Left ventricle myocardium inferior (tissue), 1 donor: Measurements from ENCODE around the gene LDB3. TPM values are rescaled to one million over a fixed set of nuclear protein-coding genes. Genes with fewer than 3 reads are reported as not detected.

Source experiments
- DNase-seq: peaks from one replicate; pipeline ENCODE4 v3.0.0-alpha.2; 2020
- H3K27ac ChIP-seq: fragments of 200-600 bp; replicated peaks from 2 replicates; pipeline ENCODE4 v1.8.0; 2021
- H3K27me3 ChIP-seq: fragments of 200-600 bp; 2 replicates; pipeline ENCODE4 v1.8.0; 2021; ENCODE audit warnings: low read depth
- H3K36me3 ChIP-seq: fragments of 200-600 bp; 2 replicates; pipeline ENCODE4 v1.8.0; 2021
- H3K4me1 ChIP-seq: fragments of 200-600 bp; 2 replicates; pipeline ENCODE4 v1.8.0; 2021
- H3K4me3 ChIP-seq: fragments of 200-600 bp; 2 replicates; pipeline ENCODE4 v1.8.0; 2021; ENCODE audit warnings: mild to moderate bottlenecking, moderate library complexity
- H3K9me3 ChIP-seq: fragments of 200-600 bp; replicated peaks from 2 replicates; pipeline ENCODE4 v1.8.0; 2021
- intact Hi-C: fragments of 100-400 bp; cut with micrococcal nuclease; formaldehyde crosslinking; loops from one replicate; pipeline ENCODE4 v1.11.0; 2022
- total RNA-seq: library from RNA; stranded (reverse); fragmentation: NEBNext Ultra II Directional; extraction: Animal tissue kit (Norgen Biotek cat#: 25700); gene quantifications from one replicate; pipeline ENCODE4 v1.2.1, GENCODE V29; 2021
- TF ChIP-seq, protein P1 (sequence below): fragments of 200-600 bp; IDR thresholded peaks from 2 replicates; pipeline ENCODE4 v1.8.0; 2021; ENCODE audit warnings: antibody characterized with exemption, mild to moderate bottlenecking, borderline replicate concordance
- donor health status: DM: no; HTN: yes; CAD: no; lungs with severe emphysema.

The LDB3 gene
- total RNA-seq, 1 donor from 2014 or later, result 1,542 TPM

DNA sequence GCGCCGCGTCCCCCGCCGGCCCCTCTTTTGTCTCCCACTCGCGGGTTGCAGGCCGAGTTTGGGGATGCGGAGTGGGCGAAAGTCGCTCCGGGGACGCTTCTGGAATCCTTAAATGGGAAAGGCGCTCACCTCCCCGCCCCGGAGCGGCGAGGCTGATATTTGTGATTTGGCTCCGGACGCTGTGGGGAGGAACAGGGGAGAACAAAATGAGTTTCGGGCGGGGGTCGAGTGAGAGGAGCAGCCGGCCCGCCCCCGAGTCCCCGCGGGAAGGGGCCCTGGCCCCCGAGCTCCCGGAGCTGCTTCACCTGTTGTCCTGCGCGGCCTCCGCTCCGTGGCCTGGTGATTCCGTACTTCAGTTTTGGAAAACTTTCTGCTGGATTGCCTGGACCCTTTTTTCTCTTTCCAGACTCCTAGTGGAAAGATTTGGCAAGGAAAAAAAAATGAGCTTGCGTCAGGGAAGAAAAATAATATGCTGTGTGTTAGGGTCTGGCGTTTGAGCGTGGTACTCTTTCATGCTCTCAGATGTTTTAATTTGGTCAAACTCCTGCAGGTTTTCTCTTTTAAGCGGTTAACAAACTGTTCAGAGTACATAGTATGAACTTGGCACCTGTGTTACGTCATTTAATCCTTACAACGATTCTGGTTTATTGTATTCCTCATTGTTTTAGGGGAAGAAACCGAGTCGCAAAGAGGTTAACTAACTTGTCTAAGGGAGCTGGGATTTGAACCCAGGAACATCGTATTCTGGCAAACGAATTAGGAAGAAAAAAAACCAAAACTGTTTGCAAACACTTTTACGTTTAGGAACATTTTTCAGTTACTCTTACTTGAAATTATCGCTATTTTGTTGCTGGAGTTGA, 89.0 kb downstream of the LDB3 start:
- Histone ChIP-seq H3K4me1 (peaks cover 87% of the 10 kb centered on the region), H3K9me3 (no peaks in the 10 kb centered on the region), H3K36me3 (no peaks in the 10 kb centered on the region), H3K4me3 (peak overlapping the region; percentile 85), H3K27ac (peak overlapping the region; percentile 99), H3K27me3 (peaks cover 81% of the 10 kb centered on the region)
- DNase-seq, result peak; percentile 25
- TF ChIP-seq, protein P1, sequence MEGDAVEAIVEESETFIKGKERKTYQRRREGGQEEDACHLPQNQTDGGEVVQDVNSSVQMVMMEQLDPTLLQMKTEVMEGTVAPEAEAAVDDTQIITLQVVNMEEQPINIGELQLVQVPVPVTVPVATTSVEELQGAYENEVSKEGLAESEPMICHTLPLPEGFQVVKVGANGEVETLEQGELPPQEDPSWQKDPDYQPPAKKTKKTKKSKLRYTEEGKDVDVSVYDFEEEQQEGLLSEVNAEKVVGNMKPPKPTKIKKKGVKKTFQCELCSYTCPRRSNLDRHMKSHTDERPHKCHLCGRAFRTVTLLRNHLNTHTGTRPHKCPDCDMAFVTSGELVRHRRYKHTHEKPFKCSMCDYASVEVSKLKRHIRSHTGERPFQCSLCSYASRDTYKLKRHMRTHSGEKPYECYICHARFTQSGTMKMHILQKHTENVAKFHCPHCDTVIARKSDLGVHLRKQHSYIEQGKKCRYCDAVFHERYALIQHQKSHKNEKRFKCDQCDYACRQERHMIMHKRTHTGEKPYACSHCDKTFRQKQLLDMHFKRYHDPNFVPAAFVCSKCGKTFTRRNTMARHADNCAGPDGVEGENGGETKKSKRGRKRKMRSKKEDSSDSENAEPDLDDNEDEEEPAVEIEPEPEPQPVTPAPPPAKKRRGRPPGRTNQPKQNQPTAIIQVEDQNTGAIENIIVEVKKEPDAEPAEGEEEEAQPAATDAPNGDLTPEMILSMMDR, result peak; percentile 42
- intact Hi-C loops, result no loop called here

DNA sequence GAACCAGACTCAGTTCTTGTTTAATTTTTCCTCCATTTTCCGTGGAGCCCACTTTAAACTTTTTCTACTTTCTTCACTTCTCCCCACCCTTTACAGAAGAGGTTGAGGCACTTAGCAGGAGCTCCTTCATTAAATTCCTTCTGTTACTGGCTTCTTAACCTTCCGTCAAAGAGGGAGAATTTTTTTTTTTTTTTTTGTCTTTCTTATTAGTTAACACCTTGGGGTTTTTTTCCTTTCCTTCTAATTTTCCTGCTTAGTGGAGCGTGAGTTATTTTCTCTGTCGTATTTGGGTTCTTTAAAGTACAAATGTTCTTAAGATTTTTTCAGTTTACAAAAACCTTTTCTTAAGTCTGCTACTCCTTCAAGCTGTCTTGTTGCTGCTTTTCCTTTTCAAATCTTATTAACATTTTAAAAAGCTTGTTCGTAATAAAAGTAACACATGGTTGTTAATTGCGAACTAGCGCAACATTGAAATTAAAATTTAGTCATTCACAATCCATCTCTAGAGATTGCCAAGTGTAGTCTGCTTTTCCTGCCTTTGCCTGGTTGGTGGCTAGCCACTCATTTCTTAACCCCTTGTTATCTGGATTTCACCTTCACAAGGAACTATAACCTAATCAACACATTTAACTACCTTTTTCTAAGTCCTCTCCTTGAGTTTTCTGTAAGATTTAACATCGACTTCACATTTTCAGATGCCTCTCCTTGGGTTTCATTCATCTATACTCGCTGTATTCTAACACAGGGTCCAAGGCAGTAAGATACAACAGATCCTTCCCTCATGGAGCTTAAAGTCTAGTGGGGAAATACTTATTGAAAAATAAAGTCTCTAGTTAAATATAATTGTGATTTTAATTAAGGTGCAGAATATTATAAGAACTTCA, 90.1 kb downstream of the LDB3 start:
- H3K27me3 ChIP-seq, result peaks cover 89% of the 10 kb centered on the region
- H3K4me3 ChIP-seq, result peak overlapping the region; percentile 85
- peaks cover 82% of the 10 kb centered on the region for H3K4me1 ChIP-seq
- no peak for DNase-seq
- no peaks in the 10 kb centered on the region for H3K36me3 ChIP-seq
- no peaks in the 10 kb centered on the region for H3K9me3 ChIP-seq
- TF ChIP-seq, protein P1, result no peak
- H3K27ac ChIP-seq, result peak overlapping the region; percentile 99
- intact Hi-C loops, result no loop called here

DNA sequence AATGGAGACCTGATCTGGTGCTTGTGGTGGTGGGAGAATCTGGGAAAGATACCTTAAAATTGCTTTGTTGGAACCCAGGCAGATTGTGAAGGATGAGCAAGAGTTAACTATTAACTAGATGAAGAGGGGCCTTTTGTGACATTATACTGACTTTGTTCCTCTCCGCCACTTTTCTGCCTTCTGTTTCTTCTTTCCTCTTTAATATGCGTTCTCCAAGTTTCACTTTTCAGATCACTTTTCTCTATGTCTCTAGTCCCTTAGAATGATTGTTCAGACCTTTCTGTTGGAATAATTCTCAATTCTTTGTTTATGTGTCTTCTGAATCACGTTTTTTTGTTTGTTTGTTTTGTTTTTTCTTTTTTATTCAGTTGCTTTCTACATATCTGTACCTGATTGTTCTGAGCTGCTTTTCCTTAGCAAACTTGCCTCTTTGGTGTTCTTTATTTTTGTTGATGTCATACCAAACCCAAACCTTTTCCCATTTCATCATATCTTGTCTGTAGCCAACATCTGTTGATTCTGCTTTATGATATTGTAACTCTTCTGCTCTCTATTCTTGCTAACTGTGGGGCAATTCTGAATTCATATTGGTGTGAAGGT, 90.9 kb downstream of the LDB3 start:
- TF ChIP-seq, protein P1, result no peak
- Histone ChIP-seq H3K36me3 (no peaks in the 10 kb centered on the region), H3K27ac (peak overlapping the region; percentile 42), H3K4me1 (peaks cover 75% of the 10 kb centered on the region), H3K27me3 (peaks cover 84% of the 10 kb centered on the region), H3K4me3 (peak overlapping the region; percentile 85), H3K9me3 (no peaks in the 10 kb centered on the region)
- intact Hi-C loops, result no loop called here
- DNase-seq, result no peak

DNA sequence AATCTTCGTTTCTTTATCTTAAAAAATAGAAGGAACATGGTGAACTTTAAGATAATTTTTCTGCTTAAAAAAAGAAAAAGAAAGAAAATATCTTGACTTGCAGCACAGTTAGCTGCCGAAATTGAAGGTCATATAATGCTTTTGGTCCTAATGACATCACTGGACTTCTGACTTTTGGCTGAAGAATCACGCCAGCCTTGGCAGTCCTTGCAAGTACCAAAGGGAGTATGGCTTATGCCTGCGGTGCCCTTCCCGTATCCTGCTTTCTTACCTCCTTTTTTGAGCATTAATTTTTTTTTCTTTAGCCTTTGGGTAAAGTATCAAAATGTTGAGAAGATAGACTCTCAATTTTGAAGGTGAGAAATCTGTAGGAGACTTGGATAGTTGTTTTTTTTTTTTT, 95.1 kb downstream of the LDB3 start:
- Histone ChIP-seq H3K9me3 (no peaks in the 10 kb centered on the region), H3K4me1 (peaks cover 65% of the 10 kb centered on the region), H3K36me3 (no peaks in the 10 kb centered on the region), H3K27me3 (peaks cover 47% of the 10 kb centered on the region), H3K4me3 (no peak overlapping the region), H3K27ac (no peak overlapping the region)
- TF ChIP-seq, protein P1, result no peak
- intact Hi-C loops, result no loop called here
- DNase-seq, result no peak

DNA sequence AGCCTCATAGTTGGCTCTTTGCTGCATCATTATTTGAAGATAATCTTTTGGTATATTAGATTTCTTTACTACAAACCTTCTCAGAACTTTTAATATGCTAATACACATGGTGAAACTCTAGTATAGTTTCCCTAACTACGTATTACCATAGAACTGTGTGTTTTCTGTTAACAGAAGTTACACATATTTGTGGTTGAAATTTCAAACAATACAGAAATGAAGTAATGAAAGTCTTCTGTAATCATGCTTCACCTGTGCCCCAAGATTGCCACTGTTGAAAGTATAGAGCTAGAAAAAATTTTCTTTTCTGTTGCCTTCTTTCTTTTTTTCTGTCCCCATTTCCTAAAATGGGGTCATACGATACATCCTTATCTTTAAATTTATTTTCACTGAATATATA, 97.2 kb downstream of the LDB3 start:
- TF ChIP-seq, protein P1, result no peak
- H3K4me1 ChIP-seq, result peaks cover 68% of the 10 kb centered on the region

More for the DNA sequence above, 97.2 kb downstream of the LDB3 start:
- Histone ChIP-seq H3K36me3 (no peaks in the 10 kb centered on the region), H3K9me3 (no peaks in the 10 kb centered on the region), H3K4me3 (no peak overlapping the region), H3K27me3 (peaks cover 32% of the 10 kb centered on the region), H3K27ac (no peak overlapping the region)
- no peak for DNase-seq
- intact Hi-C loops, result no loop called here
